NCI-H2196 (cell line): ENCODE data around the gene PCNX2.

Source experiments
- DNase-seq: peaks from one replicate; lab custom pipeline; 2025; ENCODE audit not compliant: unreplicated experiment; lab: John Stamatoyannopoulos, UW

The PCNX2 gene

GRCh38 chr1:233079574-233079973, 216.0 kb downstream of the PCNX2 start:
- DNase-seq = no peak

- DNase-seq = no peak
Measured at GRCh38 chr1:233078396-233078795, 217.1 kb downstream of the PCNX2 start.

GRCh38 chr1:233075915-233076295, 219.6 kb downstream of the PCNX2 start:
- no peak for DNase-seq

- no peak for DNase-seq
Measured at GRCh38 chr1:233066087-233066486, 229.4 kb downstream of the PCNX2 start.

GRCh38 chr1:233065685-233066084, 229.8 kb downstream of the PCNX2 start:
- no peak for DNase-seq

GRCh38 chr1:233064988-233065387, 230.5 kb downstream of the PCNX2 start:
- no peak for DNase-seq

GRCh38 chr1:233063462-233063861, 232.1 kb downstream of the PCNX2 start:
- no peak for DNase-seq

- no peak for DNase-seq
Measured at GRCh38 chr1:233061265-233061664, 234.3 kb downstream of the PCNX2 start.

- DNase-seq = no peak
Measured at GRCh38 chr1:233060461-233060994, 235.0 kb downstream of the PCNX2 start.

- DNase-seq = no peak
Measured at GRCh38 chr1:233057836-233058235, 237.7 kb downstream of the PCNX2 start.

- no peak for DNase-seq
Measured at GRCh38 chr1:233055879-233056641, 239.5 kb downstream of the PCNX2 start.

- no peak for DNase-seq
Measured at GRCh38 chr1:233045588-233045987, 249.9 kb downstream of the PCNX2 start.

- no peak for DNase-seq
Measured at GRCh38 chr1:233042834-233043233, 252.7 kb downstream of the PCNX2 start.

GRCh38 chr1:233040494-233040893, 255.0 kb downstream of the PCNX2 start:
- no peak for DNase-seq

GRCh38 chr1:233038581-233038980, 256.9 kb downstream of the PCNX2 start:
- DNase-seq = no peak

GRCh38 chr1:233037843-233038242, 257.7 kb downstream of the PCNX2 start:
- DNase-seq = no peak

GRCh38 chr1:233034836-233035235, 260.7 kb downstream of the PCNX2 start:
- DNase-seq = no peak

GRCh38 chr1:233033361-233033760, 262.2 kb downstream of the PCNX2 start:
- no peak for DNase-seq

- DNase-seq = no peak
Measured at GRCh38 chr1:233032916-233033315, 262.6 kb downstream of the PCNX2 start.

- DNase-seq = no peak
Measured at GRCh38 chr1:233031521-233031920, 264.0 kb downstream of the PCNX2 start.

GRCh38 chr1:233027046-233027445, 268.5 kb downstream of the PCNX2 start:
- DNase-seq = no peak

GRCh38 chr1:233025567-233025966, 270.0 kb downstream of the PCNX2 start:
- DNase-seq = no peak

GRCh38 chr1:233025157-233025556, 270.4 kb downstream of the PCNX2 start:
- peak; percentile 3 for DNase-seq
